Measurements from ENCODE around the gene ACVR1B. TPM values are rescaled to one million over a fixed set of nuclear protein-coding genes. Genes with fewer than 3 reads are reported as not detected.
"Not testable (repeated sequence)": the region's sequence is repeated elsewhere in the genome, so short reads cannot be mapped to it uniquely, and the experiment has no call there.

ACVR1B gene
- total RNA-seq, 1 donor from 2014 or later: 12.1 TPM

DNA sequence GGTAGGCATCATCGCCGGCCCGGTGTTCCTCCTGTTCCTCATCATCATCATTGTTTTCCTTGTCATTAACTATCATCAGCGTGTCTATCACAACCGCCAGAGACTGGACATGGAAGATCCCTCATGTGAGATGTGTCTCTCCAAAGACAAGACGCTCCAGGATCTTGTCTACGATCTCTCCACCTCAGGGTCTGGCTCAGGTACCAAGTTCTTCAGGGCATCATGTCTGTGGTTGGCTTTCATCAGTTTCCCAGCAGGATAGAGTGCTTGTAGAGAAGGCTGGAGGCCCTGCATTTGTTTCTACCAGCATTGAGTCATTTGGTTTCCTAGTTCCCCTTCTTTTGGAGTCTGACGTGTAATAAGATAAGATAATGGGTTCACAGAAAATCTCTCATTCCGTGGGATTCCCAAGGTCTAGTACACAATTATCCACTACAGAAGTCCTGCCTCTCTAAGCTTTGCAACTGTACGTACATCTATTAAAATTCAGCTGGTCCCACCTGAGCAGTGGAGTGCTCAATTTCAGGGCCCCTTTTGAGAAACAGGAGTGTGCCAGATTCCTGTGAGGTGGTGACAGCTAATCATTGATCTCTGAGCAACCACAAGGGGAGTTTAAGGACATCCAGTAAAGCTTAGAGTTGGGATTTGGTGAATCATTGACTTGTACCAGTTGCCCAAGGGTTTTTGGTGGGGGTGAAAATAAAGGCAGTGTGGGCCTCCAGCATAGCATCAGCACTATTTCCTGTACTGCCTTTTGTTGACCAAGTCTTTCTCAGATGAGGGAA is 25.1 kb downstream of the ACVR1B start:
- DNase-seq (ENCODE audit: low read depth): peak; percentile 29
- H3K36me3 ChIP-seq (ENCODE audit: control insufficient read depth, insufficient read depth, low read length): peaks cover 16% of the 10 kb centered on the region

DNA sequence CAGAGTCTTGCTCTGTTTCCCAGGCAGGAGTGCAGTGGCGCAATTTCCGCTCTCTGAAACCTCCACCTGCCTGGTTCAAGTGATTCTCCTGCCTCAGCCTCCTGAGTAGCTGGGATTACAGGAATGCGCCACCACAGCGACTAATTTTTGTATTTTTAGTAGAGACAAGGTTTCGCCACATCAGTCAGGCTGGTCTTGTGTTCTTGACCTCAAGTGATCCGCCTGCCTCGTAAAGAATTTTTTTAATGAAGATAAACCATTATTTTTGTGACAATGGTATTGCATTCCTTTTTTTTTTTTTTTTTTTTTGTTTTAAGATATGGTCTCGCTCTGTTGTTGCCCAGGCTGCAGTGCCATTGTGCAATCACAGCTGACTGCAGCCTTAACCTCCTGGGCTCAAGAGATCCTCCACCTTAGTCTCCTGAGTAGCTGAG is 25.8 kb downstream of the ACVR1B start:
- TF ChIP-seq, protein P1, sequence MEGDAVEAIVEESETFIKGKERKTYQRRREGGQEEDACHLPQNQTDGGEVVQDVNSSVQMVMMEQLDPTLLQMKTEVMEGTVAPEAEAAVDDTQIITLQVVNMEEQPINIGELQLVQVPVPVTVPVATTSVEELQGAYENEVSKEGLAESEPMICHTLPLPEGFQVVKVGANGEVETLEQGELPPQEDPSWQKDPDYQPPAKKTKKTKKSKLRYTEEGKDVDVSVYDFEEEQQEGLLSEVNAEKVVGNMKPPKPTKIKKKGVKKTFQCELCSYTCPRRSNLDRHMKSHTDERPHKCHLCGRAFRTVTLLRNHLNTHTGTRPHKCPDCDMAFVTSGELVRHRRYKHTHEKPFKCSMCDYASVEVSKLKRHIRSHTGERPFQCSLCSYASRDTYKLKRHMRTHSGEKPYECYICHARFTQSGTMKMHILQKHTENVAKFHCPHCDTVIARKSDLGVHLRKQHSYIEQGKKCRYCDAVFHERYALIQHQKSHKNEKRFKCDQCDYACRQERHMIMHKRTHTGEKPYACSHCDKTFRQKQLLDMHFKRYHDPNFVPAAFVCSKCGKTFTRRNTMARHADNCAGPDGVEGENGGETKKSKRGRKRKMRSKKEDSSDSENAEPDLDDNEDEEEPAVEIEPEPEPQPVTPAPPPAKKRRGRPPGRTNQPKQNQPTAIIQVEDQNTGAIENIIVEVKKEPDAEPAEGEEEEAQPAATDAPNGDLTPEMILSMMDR (IDR thresholded peaks at IDR 0.05; ENCODE audit: insufficient read depth, low read length, severe bottlenecking): no peak
- no peak for DNase-seq (ENCODE audit: low read depth)
- FAIRE-seq: no peak
- H3K36me3 ChIP-seq (ENCODE audit: control insufficient read depth, insufficient read depth, low read length): peaks cover 18% of the 10 kb centered on the region
- no peak overlapping the region for H3K4me3 ChIP-seq (ENCODE audit: low read depth, low read length)
- H3K27me3 ChIP-seq (ENCODE audit: control insufficient read depth, insufficient read depth, low read length): no peaks in the 10 kb centered on the region

More for the DNA sequence above, 25.1 kb downstream of the ACVR1B start:
- Histone ChIP-seq H3K27me3 (ENCODE audit: control insufficient read depth, insufficient read depth, low read length) (no peaks in the 10 kb centered on the region), H3K4me3 (ENCODE audit: low read depth, low read length) (no peak overlapping the region)
- TF ChIP-seq, protein P1 (IDR thresholded peaks at IDR 0.05; ENCODE audit: insufficient read depth, low read length, severe bottlenecking): no peak
- no peak for FAIRE-seq

DNA sequence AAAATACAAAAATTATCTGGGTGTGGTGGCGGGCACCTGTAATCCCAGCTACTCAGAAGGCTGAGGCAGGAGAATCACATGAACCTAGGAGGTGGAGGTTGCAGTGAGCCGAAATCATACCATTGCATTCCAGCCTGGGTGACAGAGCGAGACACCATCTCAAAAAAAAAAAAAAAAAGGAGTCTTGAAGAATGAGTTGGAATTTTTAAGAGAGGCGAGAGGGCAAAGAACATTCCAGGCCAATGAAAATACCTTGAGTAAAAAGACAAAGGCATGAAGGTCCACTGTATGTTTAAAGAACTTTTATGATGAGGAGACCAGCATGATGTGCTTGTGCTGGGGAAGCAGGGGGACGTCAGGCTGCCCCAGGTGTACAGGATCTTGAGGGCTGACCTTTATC is 27.8 kb downstream of the ACVR1B start:
- DNase-seq (ENCODE audit: low read depth); FAIRE-seq; H3K27me3 ChIP-seq (ENCODE audit: control insufficient read depth, insufficient read depth, low read length); H3K4me3 ChIP-seq (ENCODE audit: low read depth, low read length): not testable (repeated sequence)
- H3K36me3 ChIP-seq (ENCODE audit: control insufficient read depth, insufficient read depth, low read length): peaks cover 24% of the 10 kb centered on the region

DNA sequence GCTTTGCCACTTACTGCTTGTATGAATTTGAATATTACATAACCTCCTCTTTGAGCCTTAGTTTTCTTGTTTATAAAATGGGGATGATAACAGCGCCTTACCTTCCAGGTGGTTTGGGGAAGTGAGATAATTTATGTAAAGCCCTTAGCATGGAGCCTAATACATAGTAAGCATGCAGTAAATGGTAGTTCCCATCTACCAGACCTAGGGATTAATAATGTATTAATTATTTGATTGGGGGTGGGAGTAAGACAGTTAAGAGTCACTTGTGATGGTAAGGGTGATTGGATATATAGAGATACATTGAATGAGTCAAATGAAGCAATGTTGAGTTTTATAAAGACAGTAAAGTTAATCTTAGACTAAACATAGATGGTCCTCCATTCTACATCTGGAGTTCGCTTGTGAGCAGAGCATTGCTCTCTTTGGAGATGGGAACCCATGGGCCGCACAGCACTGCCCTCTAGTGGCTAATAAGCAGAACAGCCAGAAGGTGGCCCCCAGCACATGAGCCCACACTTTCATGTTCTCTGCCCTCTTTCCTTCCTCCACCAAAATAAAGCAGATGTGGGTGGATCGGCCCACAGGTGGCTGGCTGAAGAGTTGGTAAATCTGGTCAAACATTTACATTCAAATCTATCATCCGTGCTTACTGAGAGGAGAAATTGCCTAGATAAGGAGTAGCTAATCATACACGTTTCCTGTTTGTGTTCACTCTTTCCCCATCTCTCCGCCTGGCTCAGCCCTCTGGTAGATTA is 28.7 kb downstream of the ACVR1B start:
- no peaks in the 10 kb centered on the region for H3K27me3 ChIP-seq (ENCODE audit: control insufficient read depth, insufficient read depth, low read length)
- no peak overlapping the region for H3K4me3 ChIP-seq (ENCODE audit: low read depth, low read length)
- peak; percentile 42 for DNase-seq (ENCODE audit: low read depth)
- TF ChIP-seq, protein P1 (IDR thresholded peaks at IDR 0.05; ENCODE audit: insufficient read depth, low read length, severe bottlenecking): peak; percentile 92
- H3K36me3 ChIP-seq (ENCODE audit: control insufficient read depth, insufficient read depth, low read length): peaks cover 26% of the 10 kb centered on the region
- no peak for FAIRE-seq

DNA sequence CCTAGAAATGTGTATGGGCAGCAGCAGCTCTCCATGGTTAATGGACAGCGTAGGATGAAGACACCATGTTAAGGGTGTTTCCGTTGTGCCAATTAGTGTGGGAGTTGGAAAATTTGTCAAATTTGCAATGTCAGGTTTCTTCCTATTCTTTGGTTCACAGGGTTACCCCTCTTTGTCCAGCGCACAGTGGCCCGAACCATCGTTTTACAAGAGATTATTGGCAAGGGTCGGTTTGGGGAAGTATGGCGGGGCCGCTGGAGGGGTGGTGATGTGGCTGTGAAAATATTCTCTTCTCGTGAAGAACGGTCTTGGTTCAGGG is 29.3 kb downstream of the ACVR1B start:
- DNase-seq (ENCODE audit: low read depth) (no peak), FAIRE-seq (no peak)
- TF ChIP-seq, protein P1 (IDR thresholded peaks at IDR 0.05; ENCODE audit: insufficient read depth, low read length, severe bottlenecking): no peak
- no peaks in the 10 kb centered on the region for H3K27me3 ChIP-seq (ENCODE audit: control insufficient read depth, insufficient read depth, low read length)
- H3K36me3 ChIP-seq (ENCODE audit: control insufficient read depth, insufficient read depth, low read length): peaks cover 22% of the 10 kb centered on the region
- no peak overlapping the region for H3K4me3 ChIP-seq (ENCODE audit: low read depth, low read length)

DNA sequence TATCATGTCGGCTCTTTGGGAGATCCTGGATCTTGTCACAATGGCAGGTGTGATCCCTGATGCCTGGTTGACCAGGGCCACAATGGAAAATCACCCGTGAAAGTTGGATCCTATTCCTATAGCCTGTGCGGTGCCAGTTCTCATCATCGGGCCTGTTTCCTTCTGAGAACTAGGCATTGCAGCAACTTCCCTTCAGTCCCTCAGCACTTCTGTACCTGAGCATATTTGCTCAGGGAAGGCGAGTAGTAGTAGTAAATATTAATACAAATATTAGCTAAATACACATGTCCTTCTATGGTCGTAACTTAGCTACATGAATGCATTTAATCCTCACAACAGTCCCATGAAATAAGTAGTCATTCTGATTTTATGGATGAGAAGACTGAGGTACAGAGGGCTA is 33.2 kb downstream of the ACVR1B start:
- TF ChIP-seq, protein P1 (IDR thresholded peaks at IDR 0.05; ENCODE audit: insufficient read depth, low read length, severe bottlenecking): no peak
- DNase-seq (ENCODE audit: low read depth): no peak
- H3K4me3 ChIP-seq (ENCODE audit: low read depth, low read length): no peak overlapping the region
- peaks cover 19% of the 10 kb centered on the region for H3K36me3 ChIP-seq (ENCODE audit: control insufficient read depth, insufficient read depth, low read length)
- H3K27me3 ChIP-seq (ENCODE audit: control insufficient read depth, insufficient read depth, low read length): no peaks in the 10 kb centered on the region
- FAIRE-seq: no peak
